ENCODE data around the gene CYTH1. TPM values are rescaled to one million over a fixed set of nuclear protein-coding genes. Genes with fewer than 3 reads are reported as not detected.

Gene CYTH1
- polyA plus RNA-seq, 1 of the 3 experiments (the other 2 are of a cell fraction): 23.8 TPM

DNA sequence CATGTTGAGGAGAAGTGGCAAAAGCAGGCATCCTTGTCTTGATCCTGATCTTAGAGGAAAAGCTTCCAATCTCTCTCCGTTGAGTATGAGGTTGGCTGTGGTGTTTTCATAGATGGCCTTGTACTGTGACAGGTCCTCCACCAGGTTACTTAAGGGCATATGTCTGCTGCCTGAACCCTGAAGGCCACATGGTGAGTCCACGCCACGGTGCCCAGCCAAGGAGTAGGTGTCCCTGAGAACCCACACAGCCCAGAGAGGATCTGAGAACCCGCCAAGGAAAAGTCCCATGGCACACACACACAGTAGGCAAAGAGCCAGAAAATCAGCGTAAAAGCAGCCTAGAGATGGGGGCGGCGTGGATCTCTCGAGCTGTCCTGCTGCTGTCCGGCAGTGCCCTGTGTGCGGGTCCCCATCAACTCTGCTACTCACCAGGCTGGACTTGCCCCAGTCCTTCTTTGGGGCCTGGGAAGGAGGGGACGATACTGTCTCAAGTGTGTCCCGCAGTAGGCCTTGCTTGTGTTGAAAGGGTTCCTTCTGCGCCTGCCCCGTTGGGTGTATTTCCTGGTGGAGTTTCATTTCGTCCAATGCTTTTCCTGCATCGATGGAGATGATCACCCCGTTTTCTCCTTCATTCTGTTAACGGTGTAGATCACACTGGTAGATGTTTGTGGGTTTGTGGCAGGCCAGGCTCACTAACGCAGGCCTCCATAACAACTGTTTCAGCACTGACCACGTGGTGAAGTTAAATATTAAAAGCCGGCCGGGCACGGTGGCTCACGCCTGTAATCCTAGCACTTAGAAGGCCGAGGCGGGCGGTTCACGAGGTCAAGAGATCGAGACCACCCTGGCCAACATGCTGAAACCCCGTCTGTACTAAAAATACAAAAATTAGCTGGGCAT is 114.1 kb downstream of the CYTH1 start:
- no peak overlapping the region for H3K4me2 ChIP-seq
- no peak overlapping the region for H3K9ac ChIP-seq
- H3F3A ChIP-seq (replicated peaks; ENCODE audit: insufficient read depth): peaks cover 5% of the 10 kb centered on the region
- H4K20me1 ChIP-seq (ENCODE audit: insufficient read depth): no peaks in the 10 kb centered on the region
- DNase-seq: no peak
- no peaks in the 10 kb centered on the region for H3K79me2 ChIP-seq (ENCODE audit: insufficient read depth)
- WGBS (ENCODE audit: low lambda C conversion rate): 94% methylated on average over 30 of the region's 30 CpGs
- H3K4me1 ChIP-seq (ENCODE audit: control insufficient read depth in 1 of 2, insufficient read depth in 2 of 2, low read depth in 1 of 2, low read length in 1 of 2): peaks cover 0 to 14% of the 10 kb centered on the region in 2 experiments; a peak in 1 of 4 replicates
- no peaks in the 10 kb centered on the region for H3K9me2 ChIP-seq
- no peaks in the 10 kb centered on the region for H3K36me3 ChIP-seq (replicated peaks in 1 of 2; ENCODE audit: control insufficient read depth in 1 of 2, insufficient read depth in 2 of 2, low read length in 1 of 2)
- H2AFZ ChIP-seq (ENCODE audit: low read depth): no peak overlapping the region
- ChIA-PET POLR2A (no interaction called here), CTCF (interaction anchor here (1.1 kb wide), 1 partner anchor 171 kb away, joined by 4 read pairs; no protein-coding TSS in a partner anchor)
- no peak for TF ChIP-seq SIN3A (IDR thresholded peaks at IDR 0.05; ENCODE audit: borderline replicate concordance, low read depth, low read length)
- no peak for TF ChIP-seq FOSL2 (IDR thresholded peaks at IDR 0.05; ENCODE audit: borderline replicate concordance, low read depth)
- TF ChIP-seq TAF1 (IDR thresholded peaks at IDR 0.05; ENCODE audit: borderline replicate concordance, low read depth, low read length): no peak
- no peak for TF ChIP-seq JUND (IDR thresholded peaks at IDR 0.05)
- no peak for TF ChIP-seq USF1 (IDR thresholded peaks at IDR 0.05; ENCODE audit: borderline replicate concordance, low read depth)
- TF ChIP-seq FOXJ3 (CRISPR knock-in tag; IDR thresholded peaks at IDR 0.05): no peak
- TF ChIP-seq POLR2AphosphoS5 (IDR thresholded peaks at IDR 0.05; ENCODE audit: low read depth, low read length): no peak
- no peaks in the 10 kb centered on the region for H3K9me3 ChIP-seq
- no peak overlapping the region for H3K4me3 ChIP-seq (ENCODE audit: low read depth in 2 of 2, low read length in 1 of 2)
- H3K27ac ChIP-seq (ENCODE audit: low read depth in 2 of 2, low read length in 1 of 2): no peak overlapping the region
- no peaks in the 10 kb centered on the region for H3K27me3 ChIP-seq (ENCODE audit: insufficient read depth)

DNA sequence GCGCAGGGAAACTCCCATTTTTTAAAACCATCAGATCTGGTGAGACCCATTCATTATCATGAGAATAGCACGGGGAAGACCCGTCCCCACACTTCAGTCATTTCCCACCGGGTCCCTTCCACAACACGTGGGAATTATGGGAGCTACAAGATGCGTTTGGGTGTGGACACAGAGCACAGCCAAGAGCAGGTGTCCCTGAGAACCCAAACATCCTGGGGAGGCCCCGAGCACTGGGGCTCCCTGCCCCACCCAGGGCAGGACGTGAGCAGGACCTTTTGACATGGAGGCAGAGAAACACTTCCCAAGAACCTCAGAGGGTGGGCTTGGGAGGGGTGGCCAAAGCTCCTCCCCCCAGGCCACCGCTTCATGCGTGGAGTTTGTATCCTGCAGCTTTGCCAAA is 115.0 kb downstream of the CYTH1 start:
- Histone ChIP-seq H3K4me2 (no peak overlapping the region), H3K4me1 (ENCODE audit: control insufficient read depth in 1 of 2, insufficient read depth in 2 of 2, low read depth in 1 of 2, low read length in 1 of 2) (peaks cover 0 to 14% of the 10 kb centered on the region in 2 experiments; a peak in 1 of 4 replicates), H4K20me1 (ENCODE audit: insufficient read depth) (no peaks in the 10 kb centered on the region), H3K36me3 (replicated peaks in 1 of 2; ENCODE audit: control insufficient read depth in 1 of 2, insufficient read depth in 2 of 2, low read length in 1 of 2) (no peaks in the 10 kb centered on the region), H2AFZ (ENCODE audit: low read depth) (no peak overlapping the region), H3K4me3 (ENCODE audit: low read depth in 2 of 2, low read length in 1 of 2) (no peak overlapping the region), H3K27ac (ENCODE audit: low read depth in 2 of 2, low read length in 1 of 2) (no peak overlapping the region), H3K9ac (no peak overlapping the region), H3K79me2 (ENCODE audit: insufficient read depth) (no peaks in the 10 kb centered on the region), H3K9me2 (no peaks in the 10 kb centered on the region), H3K27me3 (ENCODE audit: insufficient read depth) (no peaks in the 10 kb centered on the region), H3F3A (replicated peaks; ENCODE audit: insufficient read depth) (peaks cover 5% of the 10 kb centered on the region), H3K9me3 (no peaks in the 10 kb centered on the region)
- POLR2A ChIA-PET: interaction anchor here (0.6 to 1.7 kb wide), 2 partner anchors 8 to 278 kb away, joined by 4 read pairs; no protein-coding TSS in a partner anchor
- TF ChIP-seq EP300 (IDR thresholded peaks at IDR 0.05; ENCODE audit: borderline replicate concordance in 1 of 2, low read depth in 1 of 2, low read length in 1 of 2) (no peak), RXRA (IDR thresholded peaks at IDR 0.05; ENCODE audit: borderline replicate concordance, low read depth) (no peak), MXI1 (IDR thresholded peaks at IDR 0.05; ENCODE audit: low read depth, low read length) (no peak), RAD21 (IDR thresholded peaks at IDR 0.05; ENCODE audit: low read length) (no peak), SMC3 (IDR thresholded peaks at IDR 0.05; ENCODE audit: low read depth, low read length) (no peak), SIN3A (IDR thresholded peaks at IDR 0.05; ENCODE audit: borderline replicate concordance, low read depth, low read length) (no peak), NFIC (IDR thresholded peaks at IDR 0.05; ENCODE audit: borderline replicate concordance) (no peak), USF1 (IDR thresholded peaks at IDR 0.05; ENCODE audit: borderline replicate concordance, low read depth) (no peak), FOXM1 (IDR thresholded peaks at IDR 0.05; ENCODE audit: low read depth) (no peak), EZH2phosphoT487 (IDR thresholded peaks at IDR 0.05; ENCODE audit: borderline replicate concordance, low read depth) (no peak), MAX (IDR thresholded peaks at IDR 0.05; ENCODE audit: low read depth) (no peak), RCOR1 (IDR thresholded peaks at IDR 0.05; ENCODE audit: low read length) (no peak), TCF12 (IDR thresholded peaks at IDR 0.05) (no peak), FOXJ3 (CRISPR knock-in tag; IDR thresholded peaks at IDR 0.05) (no peak), TEAD4 (IDR thresholded peaks at IDR 0.05; ENCODE audit: borderline replicate concordance, insufficient read depth) (no peak), GABPA (IDR thresholded peaks at IDR 0.05; ENCODE audit: low read depth) (no peak), POLR2AphosphoS5 (IDR thresholded peaks at IDR 0.05; ENCODE audit: low read depth, low read length) (no peak), IRF3 (IDR thresholded peaks at IDR 0.05; ENCODE audit: low read depth, low read length) (no peak)
- TF ChIP-seq, protein P1, sequence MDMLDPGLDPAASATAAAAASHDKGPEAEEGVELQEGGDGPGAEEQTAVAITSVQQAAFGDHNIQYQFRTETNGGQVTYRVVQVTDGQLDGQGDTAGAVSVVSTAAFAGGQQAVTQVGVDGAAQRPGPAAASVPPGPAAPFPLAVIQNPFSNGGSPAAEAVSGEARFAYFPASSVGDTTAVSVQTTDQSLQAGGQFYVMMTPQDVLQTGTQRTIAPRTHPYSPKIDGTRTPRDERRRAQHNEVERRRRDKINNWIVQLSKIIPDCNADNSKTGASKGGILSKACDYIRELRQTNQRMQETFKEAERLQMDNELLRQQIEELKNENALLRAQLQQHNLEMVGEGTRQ (IDR thresholded peaks at IDR 0.05; ENCODE audit: borderline replicate concordance, low read depth, low read length): no peak
- CTCF ChIA-PET: interaction anchor here (1.1 to 1.7 kb wide), 5 partner anchors 9 to 170 kb away, joined by 4 to 9 read pairs (median 4); no protein-coding TSS in a partner anchor
- DNase-seq: no peak
- WGBS (ENCODE audit: low lambda C conversion rate): 89% methylated on average over 10 of the region's 10 CpGs
